ENCODE results near the gene MRPL11. TPM values are rescaled to one million over a fixed set of nuclear protein-coding genes. Genes with fewer than 3 reads are reported as not detected.

Gene MRPL11
- polyA plus RNA-seq, 3 donors = 14.7 to 64.6 (median 59.6) TPM

- H3K79me2 ChIP-seq (ENCODE audit: insufficient read depth, low read length) = no peaks in the 10 kb centered on the region
- H3K27ac Mint-ChIP-seq = peak overlapping the region in 1 of 7 donors; percentile 43
- no peak overlapping the region for H3K4me3 ChIP-seq (replicated peaks in 1 of 3; ENCODE audit: low read depth in 2 of 3, low read length in 3 of 3)
- peaks cover 0 to 7% of the 10 kb centered on the region in 2 donors for H3K27me3 ChIP-seq (ENCODE audit: control insufficient read depth in 2 of 2, insufficient read depth in 2 of 2, low read length in 2 of 2)
- 73% methylated on average over 3 of the region's 3 CpGs for WGBS (ENCODE audit: insufficient coverage)
- no peaks in the 10 kb centered on the region for H4K20me1 ChIP-seq (ENCODE audit: insufficient read depth, low read length)
- no peak overlapping the region for H3K4me3 Mint-ChIP-seq
- no peak overlapping the region for H2AFZ ChIP-seq (ENCODE audit: insufficient read depth, low read depth, low read length, poor library complexity, severe bottlenecking)
- H3K9ac ChIP-seq (ENCODE audit: insufficient read depth, low read length, poor library complexity, severe bottlenecking) = no peak overlapping the region
- peaks cover 0 to 5% (median 0%) of the 10 kb centered on the region in 7 donors for H3K9me3 Mint-ChIP-seq
- no peak overlapping the region for H3K27ac ChIP-seq (ENCODE audit: low read depth in 1 of 2, low read length in 2 of 2)
- H3K36me3 Mint-ChIP-seq = peaks cover 0 to 3% of the 10 kb centered on the region in 2 donors
- intact Hi-C loops (cut with micrococcal nuclease) = no loop called here
- no peak overlapping the region for H3K4me2 ChIP-seq (replicated peaks; ENCODE audit: extremely low read depth, low read length, poor library complexity, severe bottlenecking)
- no peaks in the 10 kb centered on the region for H3K9me3 ChIP-seq (replicated peaks in 1 of 2; ENCODE audit: control insufficient read depth in 1 of 2, insufficient read depth in 1 of 2, low read length in 2 of 2)
- H3K4me1 Mint-ChIP-seq = peaks cover 41% of the 10 kb centered on the region
- H3K36me3 ChIP-seq (replicated peaks in 1 of 2; ENCODE audit: control insufficient read depth in 1 of 2, insufficient read depth in 2 of 2, low read length in 2 of 2) = no peaks in the 10 kb centered on the region
- H3K27me3 Mint-ChIP-seq (ENCODE audit: low read depth in 3 of 3) = peaks cover 11 to 18% (median 16%) of the 10 kb centered on the region in 3 donors
- H3K4me1 ChIP-seq (ENCODE audit: control insufficient read depth in 1 of 2, insufficient read depth in 2 of 2, low read length in 2 of 2) = peaks cover 39 to 41% of the 10 kb centered on the region in 2 donors
- TF ChIP-seq CTCF (IDR thresholded peaks at IDR 0.05) = no peak
- DNase-seq = no peak
Measured at GRCh38 chr11:66454828-66455227, 16.2 kb upstream of the MRPL11 start.

GRCh38 chr11:66454247-66454646 is 15.6 kb upstream of the MRPL11 start:
- H3K9me3 Mint-ChIP-seq = peaks cover 0 to 5% (median 0%) of the 10 kb centered on the region in 7 donors
- Histone ChIP-seq H3K4me3 (replicated peaks in 1 of 3; ENCODE audit: low read depth in 2 of 3, low read length in 3 of 3) (no peak overlapping the region), H2AFZ (ENCODE audit: insufficient read depth, low read depth, low read length, poor library complexity, severe bottlenecking) (no peak overlapping the region), H3K9me3 (replicated peaks in 1 of 2; ENCODE audit: control insufficient read depth in 1 of 2, insufficient read depth in 1 of 2, low read length in 2 of 2) (no peaks in the 10 kb centered on the region), H3K27ac (ENCODE audit: low read depth in 1 of 2, low read length in 2 of 2) (no peak overlapping the region), H4K20me1 (ENCODE audit: insufficient read depth, low read length) (no peaks in the 10 kb centered on the region), H3K9ac (ENCODE audit: insufficient read depth, low read length, poor library complexity, severe bottlenecking) (no peak overlapping the region), H3K27me3 (ENCODE audit: control insufficient read depth in 2 of 2, insufficient read depth in 2 of 2, low read length in 2 of 2) (peaks cover 0 to 7% of the 10 kb centered on the region in 2 donors), H3K36me3 (replicated peaks in 1 of 2; ENCODE audit: control insufficient read depth in 1 of 2, insufficient read depth in 2 of 2, low read length in 2 of 2) (no peaks in the 10 kb centered on the region), H3K4me1 (ENCODE audit: control insufficient read depth in 1 of 2, insufficient read depth in 2 of 2, low read length in 2 of 2) (peaks cover 36 to 37% of the 10 kb centered on the region in 2 donors), H3K79me2 (ENCODE audit: insufficient read depth, low read length) (no peaks in the 10 kb centered on the region), H3K4me2 (replicated peaks; ENCODE audit: extremely low read depth, low read length, poor library complexity, severe bottlenecking) (no peak overlapping the region)
- H3K4me3 Mint-ChIP-seq = no peak overlapping the region
- H3K27ac Mint-ChIP-seq = no peak overlapping the region
- peaks cover 11 to 18% (median 16%) of the 10 kb centered on the region in 3 donors for H3K27me3 Mint-ChIP-seq (ENCODE audit: low read depth in 3 of 3)
- peaks cover 0 to 3% of the 10 kb centered on the region in 2 donors for H3K36me3 Mint-ChIP-seq
- intact Hi-C loops (cut with micrococcal nuclease) = no loop called here
- peaks cover 35% of the 10 kb centered on the region for H3K4me1 Mint-ChIP-seq
- no peak for DNase-seq
- no CpG with 5 or more reads among the region's 6 CpGs for WGBS (ENCODE audit: insufficient coverage)
- no peak for TF ChIP-seq CTCF (IDR thresholded peaks at IDR 0.05)

Data from CD14-positive monocyte (primary cell).